ENCODE data around the gene CPNE5.

GRCh38 chr6:36757943-36758508 is 81.2 kb downstream of the CPNE5 start:
- TF ChIP-seq CTCF (IDR thresholded peaks at IDR 0.05) (no peak), POLR2A (IDR thresholded peaks at IDR 0.05) (no peak)
